Activated CD4-positive, alpha-beta T cell treated with anti-CD3 and anti-CD28 coated beads for 24 hours (primary cell): ENCODE data around the gene PRDX3.
A peak's percentile ranks its signal among the peaks of the same experiment; 100 is the strongest.

Source experiments
- DNase-seq, 2 donors: peaks; one replicate each; pipeline ENCODE4 v3.0.0-alpha.2; 2020; ENCODE audit warnings: low read depth in 2 of 2

PRDX3 gene

GRCh38 chr10:119131512-119132240 lies 46.9 kb downstream of the PRDX3 start:
- peak in 1 of 2 donors; percentile 12 for DNase-seq

DNA sequence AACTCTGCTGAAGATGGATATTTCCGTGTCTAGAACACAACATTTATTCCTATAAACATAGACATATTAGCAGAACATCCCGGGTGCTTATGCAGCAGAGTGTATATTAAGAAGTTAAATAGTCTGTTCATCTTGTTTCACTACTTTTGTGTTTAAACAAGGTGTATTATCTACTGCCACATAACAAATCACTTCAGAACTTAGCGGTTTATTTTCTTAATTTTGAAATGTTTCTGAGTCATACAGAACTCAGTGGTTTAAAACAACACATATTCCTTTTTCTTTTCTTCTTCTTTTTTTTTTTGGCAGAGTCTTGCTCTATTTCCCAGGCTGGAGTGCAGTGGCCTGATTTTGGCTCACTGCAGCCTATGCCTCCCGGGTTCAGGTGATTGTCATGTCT lies 48.9 kb downstream of the PRDX3 start:
- no peak for DNase-seq

DNA sequence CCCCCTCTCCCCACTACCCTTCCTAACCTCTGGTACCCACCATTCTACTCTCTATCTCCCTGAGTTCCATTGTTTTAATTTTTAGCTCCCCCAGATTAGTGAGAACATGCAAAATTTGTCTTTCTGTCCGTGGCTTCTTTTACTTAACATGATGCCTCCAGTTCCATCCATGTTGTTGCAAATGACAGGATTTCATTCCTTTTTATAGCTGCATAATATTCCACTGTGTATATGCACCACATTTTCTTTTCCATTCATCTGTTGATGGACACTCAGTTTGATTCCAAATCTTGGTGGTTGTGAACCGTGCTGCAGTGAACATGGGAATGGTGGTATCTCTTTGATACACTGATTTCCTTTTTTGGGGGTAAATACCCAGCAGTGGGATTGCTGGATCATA lies 52.7 kb downstream of the PRDX3 start:
- DNase-seq: no peak

- no peak for DNase-seq
Observed at GRCh38 chr10:119120875-119121274, 57.7 kb downstream of the PRDX3 start.

DNA sequence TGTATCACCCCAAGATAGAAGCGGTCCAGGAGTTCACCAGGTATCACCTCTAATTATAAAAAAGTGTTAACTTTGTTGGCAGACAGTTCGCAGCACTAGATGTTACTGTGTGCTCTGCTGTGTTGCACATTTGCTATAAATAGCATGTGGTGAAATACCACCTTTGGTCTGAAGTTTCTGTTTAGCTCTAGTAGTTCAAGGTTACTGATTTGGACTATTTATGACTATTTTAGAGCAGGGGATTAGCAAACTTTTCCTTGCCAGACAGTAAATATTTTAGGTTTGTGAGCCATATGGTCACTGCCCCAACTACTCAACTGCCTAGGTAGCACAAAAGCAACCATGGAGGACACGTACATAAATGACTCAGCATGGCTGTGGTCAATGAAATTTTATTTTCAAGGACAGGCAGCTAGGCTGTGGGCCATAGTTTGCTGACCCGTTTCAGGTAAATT lies 58.2 kb downstream of the PRDX3 start:
- DNase-seq: no peak

DNA sequence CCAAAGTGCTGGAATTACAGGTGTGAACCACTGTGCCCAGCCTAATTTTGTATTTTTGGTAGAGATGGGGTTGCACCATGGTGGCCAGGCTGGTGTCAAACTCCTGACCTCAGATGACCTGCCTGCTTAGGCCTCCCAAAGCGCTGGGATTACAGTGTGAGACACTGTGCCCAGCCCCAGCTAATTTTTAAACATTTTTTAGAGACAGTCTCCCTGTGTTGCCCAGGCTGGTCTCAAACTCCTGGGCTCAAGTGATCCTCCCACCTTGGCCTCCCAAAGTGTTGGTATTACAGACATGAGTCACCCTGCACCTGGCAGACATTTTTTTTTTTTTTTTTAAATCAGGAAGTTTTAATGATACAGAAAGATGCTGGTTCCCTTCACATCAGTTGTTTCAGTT lies 59.2 kb downstream of the PRDX3 start:
- DNase-seq: no peak

GRCh38 chr10:119118231-119118630 lies 60.4 kb downstream of the PRDX3 start:
- DNase-seq: no peak
